IMR-90 (cell line): ENCODE results near the gene PDIA2. TPM values are rescaled to one million over a fixed set of nuclear protein-coding genes. Genes with fewer than 3 reads are reported as not detected.

Experiments used
- ATAC-seq: fragments of 200-7000 bp; cut with Tn5 transposase; 2 replicates; pipeline ENCODE4 v1.9.1; 2020; ENCODE audit warnings: low read depth, mild to moderate bottlenecking, moderate library complexity
- BruUV-seq: library from RNA; stranded (reverse); fragments of 400-500 nt; replicated peaks from 2 replicates; lab custom pipeline; 2021; lab: Mats Ljungman, UMichigan
- CTCF ChIA-PET: fragments of 300-600 bp; formaldehyde crosslinking; extraction: SDS; loops from one replicate; lab custom pipeline; 2021; ENCODE audit warnings: antibody characterized with exemption; lab: Yijun Ruan, JAX
- POLR2A ChIA-PET: fragments of 300-600 bp; sonication (Branson Sonifier 250); formaldehyde crosslinking; loops from one replicate; lab custom pipeline; 2022; ENCODE audit warnings: antibody characterized with exemption; ENCODE audit not compliant: unreplicated experiment; lab: Charles Lee
- DNase-seq: peaks from one replicate; pipeline ENCODE4 v3.0.0; 2013
- H2AFZ ChIP-seq: replicated peaks from 2 replicates; pipeline ENCODE3; 2013; ENCODE audit warnings: low read length, mild to moderate bottlenecking; ENCODE audit not compliant: poor library complexity
- H2AK5ac ChIP-seq: 2 replicates; pipeline ENCODE4 v1.6.1; 2013; ENCODE audit warnings: low read depth, low read length, inconsistent platforms
- H2AK9ac ChIP-seq: replicated peaks from 2 replicates; pipeline ENCODE3; 2013; ENCODE audit warnings: mild to moderate bottlenecking, low read depth, low read length, moderate library complexity; ENCODE audit not compliant: poor library complexity
- H2BK120ac ChIP-seq: 2 replicates; pipeline ENCODE4 v1.6.1; 2013; ENCODE audit warnings: low read depth, low read length, inconsistent platforms
- H2BK15ac ChIP-seq: 3 replicates; pipeline ENCODE4 v1.6.1; 2013; ENCODE audit warnings: low read depth, low read length, inconsistent platforms
- H2BK20ac ChIP-seq: 2 replicates; pipeline ENCODE4 v1.6.1; 2013; ENCODE audit warnings: low read depth, mild to moderate bottlenecking, inconsistent platforms, low read length, moderate library complexity
- H2BK5ac ChIP-seq: 2 replicates; pipeline ENCODE4 v1.6.1; 2013; ENCODE audit warnings: mild to moderate bottlenecking, low read depth, low read length, inconsistent platforms; ENCODE audit not compliant: poor library complexity, severe bottlenecking
- H3K14ac ChIP-seq: replicated peaks from 2 replicates; pipeline ENCODE4 v1.6.1; 2013; ENCODE audit warnings: low read depth, low read length, inconsistent platforms
- H3K18ac ChIP-seq: 2 replicates; pipeline ENCODE4 v1.6.1; 2013; ENCODE audit warnings: low read depth, low read length, control low read depth
- H3K23ac ChIP-seq: 2 replicates; pipeline ENCODE4 v1.6.1; 2013; ENCODE audit warnings: low read depth, low read length, inconsistent platforms
- H3K27ac ChIP-seq: 2 replicates; pipeline ENCODE4 v1.5.1; 2013; ENCODE audit warnings: mild to moderate bottlenecking, control low read depth, low read length; ENCODE audit not compliant: insufficient read depth
- H3K27me3 ChIP-seq: 2 replicates; pipeline ENCODE4 v1.6.1; 2013; ENCODE audit warnings: low read length; ENCODE audit not compliant: control insufficient read depth, insufficient read depth
- H3K36me3 ChIP-seq: 2 replicates; pipeline ENCODE4 v1.6.1; 2013; ENCODE audit warnings: low read length, mixed read lengths; ENCODE audit not compliant: control insufficient read depth, insufficient read depth
- H3K4ac ChIP-seq: 2 replicates; pipeline ENCODE4 v1.6.1; 2013; ENCODE audit warnings: low read depth, low read length, inconsistent platforms
- H3K4me1 ChIP-seq: 2 replicates; pipeline ENCODE4 v1.6.1; 2013; ENCODE audit warnings: low read length, mixed read lengths; ENCODE audit not compliant: control insufficient read depth, insufficient read depth
- H3K4me2 ChIP-seq: 2 replicates; pipeline ENCODE4 v1.6.1; 2013; ENCODE audit warnings: low read depth, mild to moderate bottlenecking, control low read depth, low read length, moderate library complexity
- H3K4me3 ChIP-seq: 2 replicates; pipeline ENCODE4 v1.5.1; 2013; ENCODE audit warnings: low read depth, mild to moderate bottlenecking, control low read depth, low read length, moderate library complexity; ENCODE audit not compliant: insufficient read depth
- H3K56ac ChIP-seq: 2 replicates; pipeline ENCODE4 v1.6.1; 2013; ENCODE audit warnings: low read length, inconsistent platforms; ENCODE audit not compliant: insufficient read depth; ENCODE audit errors: extremely low read depth
- H3K79me1 ChIP-seq, 2 experiments: 2 replicates each; pipeline ENCODE4 v1.6.1; 2013; ENCODE audit warnings: low read length in 2 of 2, inconsistent platforms in 1 of 2, low read depth in 1 of 2
- H3K9ac ChIP-seq: 2 replicates; pipeline ENCODE4 v1.6.1; 2013; ENCODE audit warnings: low read depth, low read length, control low read depth
- H3K9me1 ChIP-seq: 2 replicates; pipeline ENCODE4 v1.6.1; 2013; ENCODE audit warnings: low read length, inconsistent platforms; ENCODE audit not compliant: insufficient read depth
- H3K9me3 ChIP-seq: 2 replicates; pipeline ENCODE4 v1.6.1; 2013; ENCODE audit warnings: low read length; ENCODE audit not compliant: control insufficient read depth, insufficient read depth
- H4K20me1 ChIP-seq: 2 replicates; pipeline ENCODE4 v1.6.1; 2013; ENCODE audit warnings: low read length, inconsistent platforms; ENCODE audit not compliant: insufficient read depth
- H4K5ac ChIP-seq: 2 replicates; pipeline ENCODE4 v1.6.1; 2013; ENCODE audit warnings: mild to moderate bottlenecking, low read depth, low read length, control low read depth
- H4K8ac ChIP-seq, 2 experiments: 2 replicates each; pipeline ENCODE4 v1.6.1; 2013; ENCODE audit warnings: low read depth in 2 of 2, low read length in 2 of 2, control low read depth in 1 of 2, inconsistent platforms in 1 of 2
- H4K91ac ChIP-seq: 2 replicates; pipeline ENCODE4 v1.6.1; 2013; ENCODE audit warnings: low read depth, low read length, inconsistent platforms; ENCODE audit not compliant: insufficient read depth
- BHLHE40 ChIP-seq: fragments of 150-350 bp; IDR thresholded peaks from 2 replicates; pipeline ENCODE4 v1.6.1; 2016; ENCODE audit warnings: mild to moderate bottlenecking, low read depth, low read length
- NFE2L2 ChIP-seq: fragments of 150-350 bp; IDR thresholded peaks from 2 replicates; pipeline ENCODE4 v1.6.1; 2016; ENCODE audit warnings: low read depth, mild to moderate bottlenecking, low read length
- WGBS, 2 experiments: methylation state at CpG; one replicate each; pipeline versions ENCODE4 v1.1.5 to v1.1.7; 2013; ENCODE audit warnings: missing lambda C conversion rate in 2 of 2; ENCODE audit not compliant: insufficient read length in 1 of 2; ENCODE audit errors: extremely low coverage in 2 of 2; 5-methylcytosine and 5-hydroxymethylcytosine counted together
- dilution Hi-C: fragments of 300-500 bp; cut with HindIII; formaldehyde crosslinking; loops from one replicate; pipeline ENCODE4 v1.14.3; 2018; ENCODE audit warnings: low sequenced_read_pairs; ENCODE audit not compliant: unreplicated experiment
- in situ Hi-C: fragments of 300-500 bp; cut with MboI; formaldehyde crosslinking; loops from 3 replicates; pipeline ENCODE4 v1.14.3; 2019; ENCODE audit warnings: low sequenced_read_pairs, inconsistent platforms, mixed read lengths
- intact Hi-C: fragments of 100-400 bp; cut with micrococcal nuclease; formaldehyde crosslinking; loops from 2 replicates; pipeline ENCODE4 v1.10.0; 2022
- polyA plus RNA-seq, 3 experiments: library from polyadenylated mRNA; depleted of rRNA; stranded (reverse); fragments of >200 nt; gene quantifications; 2 replicates each; pipeline ENCODE4 v1.2.3, GENCODE V29; 2012; ENCODE audit warnings: low replicate concordance in 1 of 3
- total RNA-seq: library from RNA; depleted of rRNA; stranded (reverse); fragments of >200 nt; gene quantifications from 2 replicates; pipeline ENCODE4 v1.2.3, GENCODE V29; 2012

PDIA2 gene
- total and polyA plus RNA-seq, 2 of the 4 experiments (the other 2 are of a cell fraction) = 0.17 TPM; not detected in 1

DNA sequence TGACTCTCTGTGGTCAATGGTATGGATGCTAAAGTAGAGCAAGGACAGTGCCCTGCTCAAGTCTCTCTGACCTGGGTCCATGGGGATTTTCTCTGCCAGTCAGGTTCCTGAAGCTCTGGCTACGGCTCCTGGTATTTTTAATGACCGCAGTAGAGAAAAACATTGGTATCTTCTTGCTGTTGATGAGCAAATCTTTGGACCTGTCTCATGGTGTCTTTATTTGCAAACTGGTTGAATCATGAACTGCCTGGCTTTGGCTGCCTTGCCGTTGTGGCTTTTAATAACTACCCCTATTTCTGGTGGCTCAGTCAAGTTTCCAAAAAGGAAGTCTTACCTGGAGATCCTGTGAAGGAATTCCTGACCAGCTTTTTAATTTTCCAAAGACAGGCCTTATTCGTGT is 39.6 kb upstream of the PDIA2 start:
- H4K8ac ChIP-seq = no peak overlapping the region
- H4K91ac ChIP-seq = no peak overlapping the region
- no peak overlapping the region for H3K4me2 ChIP-seq
- no peak overlapping the region for H2AK9ac ChIP-seq
- H2BK120ac ChIP-seq = no peak overlapping the region
- ATAC-seq (no peak), DNase-seq (no peak)
- H3K18ac ChIP-seq = no peak overlapping the region
- H2AFZ ChIP-seq = no peak overlapping the region
- no peak overlapping the region for H3K56ac ChIP-seq
- no TSS peak for BruUV-seq
- no peak overlapping the region for H2BK20ac ChIP-seq
- ChIA-PET POLR2A (no interaction called here), CTCF (interaction anchor here (0.5 kb wide), 1 partner anchor 22 kb away, joined by 5 read pairs; no protein-coding TSS in a partner anchor)
- no peak overlapping the region for H3K23ac ChIP-seq
- H4K5ac ChIP-seq = no peak overlapping the region
- 0 out of 2 replicates have a peak, but pooled peaks cover 8% of the 10 kb centered on the region for H3K9me1 ChIP-seq
- in situ Hi-C loops = no loop called here
- H3K4me1 ChIP-seq = peaks cover 4% of the 10 kb centered on the region
- H3K9ac ChIP-seq = no peak overlapping the region
- H3K36me3 ChIP-seq = no peaks in the 10 kb centered on the region
- H3K4ac ChIP-seq = no peak overlapping the region
- no peaks in the 10 kb centered on the region for H3K27me3 ChIP-seq
- peaks cover 26 to 39% of the 10 kb centered on the region in 2 experiments for H3K79me1 ChIP-seq
- H3K27ac ChIP-seq = no peak overlapping the region
- intact Hi-C loops = loop anchor here (5.0 kb wide), 1 partner anchor 89 kb away; no protein-coding TSS in a partner anchor
- no peak overlapping the region for H3K4me3 ChIP-seq
- dilution Hi-C loops = no loop called here
- no peak for TF ChIP-seq NFE2L2
- no peak for TF ChIP-seq BHLHE40
- WGBS, 2 experiments = no CpG with 5 or more reads among the region's 4 CpGs
- peaks cover 15% of the 10 kb centered on the region; the same call in 1 of the 2 replicates for H4K20me1 ChIP-seq
- no peak overlapping the region for H2BK15ac ChIP-seq
- H2AK5ac ChIP-seq = no peak overlapping the region
- H3K9me3 ChIP-seq = no peaks in the 10 kb centered on the region
- H3K14ac ChIP-seq = no peak overlapping the region
- no peak overlapping the region for H2BK5ac ChIP-seq
